Right lobe of liver (tissue), 6 donors: ENCODE results near the gene TXNDC8. TPM values are rescaled to one million over a fixed set of nuclear protein-coding genes. Genes with fewer than 3 reads are reported as not detected.

Experiments used
- ATAC-seq, 4 donors: fragments of 200-7000 bp; cut with Tn5 transposase; one replicate each; pipeline ENCODE4 v1.9.1; 2020; ENCODE audit warnings: mild to moderate bottlenecking in 4 of 4, moderate library complexity in 4 of 4
- DNase-seq, 3 donors: peaks; one replicate each; pipeline ENCODE4 v3.0.0-alpha.2; 2020
- H3K27ac ChIP-seq, 3 donors: fragments of 200-600 bp; one replicate each; pipeline ENCODE4 v1.8.0; 2022
- H3K27me3 ChIP-seq, 2 donors: fragments of 200-600 bp; one replicate each; pipeline ENCODE4 v1.8.0; 2022
- H3K36me3 ChIP-seq, 4 donors: fragments of 200-600 bp; sonication (generic) in 1 of 4; one replicate each; pipeline versions ENCODE4 v1.5.1 to v1.8.0; 2017 to 2022; ENCODE audit warnings: control low read depth in 1 of 4
- H3K4me1 ChIP-seq, 4 donors: fragments of 200-600 bp; sonication (generic) in 1 of 4; one replicate each; pipeline versions ENCODE4 v1.5.1 to v1.8.0; 2017 to 2022; ENCODE audit warnings: control low read depth in 1 of 4
- H3K4me3 ChIP-seq, 3 donors: fragments of 200-600 bp; one replicate each; pipeline ENCODE4 v1.8.0; 2022
- H3K9me3 ChIP-seq, 4 donors: fragments of 200-600 bp; sonication (generic) in 1 of 4; one replicate each; pipeline versions ENCODE4 v1.5.1 to v1.8.0; 2017 to 2022; ENCODE audit warnings: control low read depth in 1 of 4
- CTCF ChIP-seq, 4 donors: fragments of 200-600 bp in 3 of 4; fragments of 450-650 bp in 1 of 4; IDR thresholded peaks; one replicate each; pipeline versions ENCODE4 v1.5.1 to v1.8.0; 2016 to 2022; ENCODE audit warnings: antibody characterized with exemption in 4 of 4, mild to moderate bottlenecking in 2 of 4
- POLR2A ChIP-seq: fragments of 450-650 bp; IDR thresholded peaks from one replicate; pipeline ENCODE4 v1.6.1; 2017; ENCODE audit warnings: antibody characterized with exemption, mild to moderate bottlenecking
- WGBS: methylation state at CpG from one replicate; pipeline ENCODE4 v1.1.6; 2018; ENCODE audit warnings: low coverage, low lambda C conversion rate; ENCODE audit not compliant: insufficient coverage; ENCODE audit errors: missing lambda C conversion rate; 5-methylcytosine and 5-hydroxymethylcytosine counted together
- intact Hi-C, 2 donors: fragments of 100-400 bp; cut with DNase I; formaldehyde crosslinking; loops; one replicate each; pipeline versions ENCODE4 v1.11.2 to v1.14.1; 2022
- total RNA-seq, 6 experiments: library from RNA; depleted of rRNA in 2 of 6; stranded (reverse); fragments of >200 nt in 2 of 6; fragmentation: NEBNext Ultra II Directional in 3 of 6; extraction: Animal tissue kit (Norgen Biotek cat#: 25700) in 3 of 6; gene quantifications; one replicate each; pipeline versions ENCODE4 v1.1.0 to v1.2.4, GENCODE V29; 2016 to 2023
- donor health status: DM: no; HTN: yes; CAD: no.
- donor health status: DM: no; HTN: no; CAD: no.
- donor health status: DM: no; HTN: no; CAD: no.
- donor health status: DM: no; HTN: yes; CAD: no.
- donor health status: DM: no; HTN: yes; CAD: no.

Gene TXNDC8
- total RNA-seq, 6 experiments from 2014 or later, result not detected

- 93% methylated on average over 12 of the region's 28 CpGs for WGBS
- DNase-seq (no peak), ATAC-seq (peak in 1 of 4 donors; percentile 17)
- H3K4me3 ChIP-seq, result no peak overlapping the region
- TF ChIP-seq CTCF (IDR thresholded peaks at IDR 0.05), result no peak
- no peaks in the 10 kb centered on the region for H3K36me3 ChIP-seq
- no peak overlapping the region for H3K27ac ChIP-seq
- no peaks in the 10 kb centered on the region for H3K27me3 ChIP-seq
- no peaks in the 10 kb centered on the region for H3K4me1 ChIP-seq
- intact Hi-C loops, result no loop called here
- H3K9me3 ChIP-seq, result no peaks in the 10 kb centered on the region
These were observed 45.6 kb downstream of the TXNDC8 start for GRCh38 chr9:110291921-110292557.

DNA sequence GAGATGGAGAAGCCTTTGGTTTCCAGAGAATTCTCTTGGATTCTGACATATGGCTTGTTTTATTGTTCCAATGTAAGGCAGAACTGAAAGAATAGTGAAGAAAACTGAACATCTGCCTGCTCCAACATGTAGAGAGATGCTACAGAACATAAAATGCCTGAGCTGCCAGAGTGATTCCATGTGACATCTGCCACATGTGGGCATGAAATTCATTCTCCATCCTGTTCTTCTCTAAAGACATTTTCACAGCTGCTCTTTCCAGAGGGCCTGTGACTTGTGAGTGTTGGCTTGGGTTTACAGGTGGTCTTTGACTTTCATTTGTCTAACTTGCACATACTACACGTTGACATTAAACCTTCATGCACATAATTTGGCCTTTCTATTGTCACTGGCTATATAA is 47.7 kb downstream of the TXNDC8 start:
- Histone ChIP-seq H3K36me3 (no peaks in the 10 kb centered on the region), H3K4me3 (no peak overlapping the region), H3K27ac (no peak overlapping the region), H3K9me3 (no peaks in the 10 kb centered on the region), H3K27me3 (no peaks in the 10 kb centered on the region), H3K4me1 (no peaks in the 10 kb centered on the region)
- DNase-seq (no peak), ATAC-seq (no peak)
- TF ChIP-seq POLR2A (no peak), CTCF (IDR thresholded peaks at IDR 0.05) (no peak)
- WGBS, result 55% methylated on average over 1 of the region's 1 CpG
- intact Hi-C loops, result no loop called here

GRCh38 chr9:110288503-110288902 is 49.2 kb downstream of the TXNDC8 start:
- Histone ChIP-seq H3K27me3 (no peaks in the 10 kb centered on the region), H3K4me3 (no peak overlapping the region), H3K27ac (no peak overlapping the region), H3K36me3 (no peaks in the 10 kb centered on the region), H3K9me3 (no peaks in the 10 kb centered on the region), H3K4me1 (peaks cover 0 to 11% (median 4%) of the 10 kb centered on the region in 4 donors)
- ATAC-seq (no peak), DNase-seq (no peak)
- intact Hi-C loops, result no loop called here
- TF ChIP-seq POLR2A (no peak), CTCF (IDR thresholded peaks at IDR 0.05) (no peak)
- WGBS, result 77% methylated on average over 4 of the region's 4 CpGs

DNA sequence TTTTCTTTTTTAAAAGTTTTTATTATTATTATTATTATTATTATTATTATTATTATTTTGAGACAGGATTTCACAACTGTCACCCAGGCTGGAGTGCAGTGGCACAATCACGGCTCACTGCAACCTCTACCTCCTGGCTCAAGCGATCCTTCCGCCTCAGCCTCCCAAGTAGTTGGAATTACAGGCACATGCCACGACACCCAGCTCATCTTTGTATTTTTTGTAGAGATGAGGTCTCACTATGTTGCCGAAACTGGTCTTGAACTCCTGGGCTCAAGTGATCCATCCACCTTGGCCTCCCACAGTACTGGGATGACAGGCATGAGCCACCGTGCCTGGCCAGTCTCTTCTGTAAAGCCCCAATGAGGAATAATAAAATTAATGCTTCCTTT is 50.4 kb downstream of the TXNDC8 start:
- TF ChIP-seq POLR2A (no peak), CTCF (IDR thresholded peaks at IDR 0.05) (no peak)

More for the DNA sequence above, 50.4 kb downstream of the TXNDC8 start:
- DNase-seq, result no peak
- no peak for ATAC-seq
- H3K4me1 ChIP-seq, result peaks cover 0 to 21% (median 9%) of the 10 kb centered on the region in 4 donors
- no peaks in the 10 kb centered on the region for H3K36me3 ChIP-seq
- H3K27ac ChIP-seq, result no peak overlapping the region
- no peaks in the 10 kb centered on the region for H3K27me3 ChIP-seq
- H3K4me3 ChIP-seq, result no peak overlapping the region
- 94% methylated on average over 6 of the region's 6 CpGs for WGBS
- intact Hi-C loops, result no loop called here
- H3K9me3 ChIP-seq, result no peaks in the 10 kb centered on the region
